GM12865 (cell line): ENCODE data around the gene DLST.

Source experiments
- DNase-seq: peaks from one replicate; pipeline ENCODE4 v3.0.0; 2010; ENCODE audit warnings: low read depth
- H3K4me3 ChIP-seq: 2 replicates; pipeline ENCODE4 v1.5.1; 2011; ENCODE audit warnings: mild to moderate bottlenecking, low read depth, low read length, control low read depth
- CTCF ChIP-seq: IDR thresholded peaks from 2 replicates; pipeline ENCODE4 v1.5.1; 2011; ENCODE audit warnings: low read length, control low read depth, low read depth, inconsistent platforms; ENCODE audit not compliant: insufficient read depth; ENCODE audit errors: missing control alignments

Gene DLST

GRCh38 chr14:74852922-74853530, 28.7 kb upstream of the DLST start:
- DNase-seq: no peak
- H3K4me3 ChIP-seq: no peak overlapping the region
- no peak for TF ChIP-seq CTCF

GRCh38 chr14:74853581-74853980, 28.1 kb upstream of the DLST start:
- no peak overlapping the region for H3K4me3 ChIP-seq
- no peak for DNase-seq
- no peak for TF ChIP-seq CTCF

- H3K4me3 ChIP-seq: no peak overlapping the region
- TF ChIP-seq CTCF: no peak
- DNase-seq: no peak
Measured at GRCh38 chr14:74855021-74855420, 26.7 kb upstream of the DLST start.

GRCh38 chr14:74855945-74856344, 25.8 kb upstream of the DLST start:
- no peak for TF ChIP-seq CTCF
- DNase-seq: no peak
- no peak overlapping the region for H3K4me3 ChIP-seq

GRCh38 chr14:74856366-74856765, 25.4 kb upstream of the DLST start:
- no peak for TF ChIP-seq CTCF
- DNase-seq: no peak
- no peak overlapping the region for H3K4me3 ChIP-seq

- no peak overlapping the region for H3K4me3 ChIP-seq
- TF ChIP-seq CTCF: no peak
- no peak for DNase-seq
Measured at GRCh38 chr14:74858022-74858421, 23.7 kb upstream of the DLST start.
